ENCODE measurements around the gene METTL9.

The METTL9 gene

GRCh38 chr16:21704733-21705132 lies 105.4 kb downstream of the METTL9 start:
- no peak overlapping the region for H3K4me3 ChIP-seq (ENCODE audit: low read depth, low read length)
- DNase-seq (ENCODE audit: low read depth, low spot score), result no peak
- CTCF ChIA-PET, result interaction anchor here (1.1 to 1.3 kb wide), 2 partner anchors 47 to 59 kb away, joined by 3 to 4 read pairs; no protein-coding TSS in a partner anchor

More at GRCh38 chr16:21704733-21705132, 105.4 kb downstream of the METTL9 start:
- POLR2A ChIA-PET, result no interaction called here
- TF ChIP-seq CTCF (IDR thresholded peaks at IDR 0.05; ENCODE audit: insufficient read depth, low read length, missing control alignments), result no peak

All from AG04449 (cell line).